ENCODE results near the gene MYL2. TPM values are rescaled to one million over a fixed set of nuclear protein-coding genes. Genes with fewer than 3 reads are reported as not detected.

The MYL2 gene
- total and polyA plus RNA-seq, 4 donors = 0.65 to 1.7 TPM; not detected in 2

DNA sequence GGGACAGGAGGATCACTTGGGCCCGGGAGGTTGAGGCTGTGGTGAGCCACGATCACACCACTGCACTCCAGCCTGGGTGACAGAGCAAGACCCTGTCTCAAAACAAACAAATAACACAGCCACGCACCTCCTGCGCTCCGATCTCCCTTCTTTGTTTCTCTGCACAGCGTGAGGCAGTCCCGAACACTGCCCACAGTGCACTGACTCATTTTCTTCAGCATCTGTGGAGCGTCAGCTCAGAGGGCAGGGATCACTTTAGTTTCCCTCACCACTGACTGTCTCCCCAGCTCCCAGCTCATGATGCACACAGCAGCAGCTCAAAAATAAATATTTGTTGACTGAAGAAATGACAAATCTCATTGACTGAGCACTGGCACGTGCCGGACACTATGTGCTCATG lies 883 bp upstream of the MYL2 start:
- DNase-seq = no peak
- ATAC-seq (ENCODE audit: insufficient read depth, low FRiP score) = no peak
- H3K27me3 ChIP-seq (ENCODE audit: control insufficient read depth in 3 of 3, insufficient read depth in 3 of 3, low read length in 2 of 3) = peaks cover 0 to 9% (median 0%) of the 10 kb centered on the region in 3 donors
- peak overlapping the region; percentile 11 for H3K4me3 ChIP-seq
- TF ChIP-seq, protein P1, sequence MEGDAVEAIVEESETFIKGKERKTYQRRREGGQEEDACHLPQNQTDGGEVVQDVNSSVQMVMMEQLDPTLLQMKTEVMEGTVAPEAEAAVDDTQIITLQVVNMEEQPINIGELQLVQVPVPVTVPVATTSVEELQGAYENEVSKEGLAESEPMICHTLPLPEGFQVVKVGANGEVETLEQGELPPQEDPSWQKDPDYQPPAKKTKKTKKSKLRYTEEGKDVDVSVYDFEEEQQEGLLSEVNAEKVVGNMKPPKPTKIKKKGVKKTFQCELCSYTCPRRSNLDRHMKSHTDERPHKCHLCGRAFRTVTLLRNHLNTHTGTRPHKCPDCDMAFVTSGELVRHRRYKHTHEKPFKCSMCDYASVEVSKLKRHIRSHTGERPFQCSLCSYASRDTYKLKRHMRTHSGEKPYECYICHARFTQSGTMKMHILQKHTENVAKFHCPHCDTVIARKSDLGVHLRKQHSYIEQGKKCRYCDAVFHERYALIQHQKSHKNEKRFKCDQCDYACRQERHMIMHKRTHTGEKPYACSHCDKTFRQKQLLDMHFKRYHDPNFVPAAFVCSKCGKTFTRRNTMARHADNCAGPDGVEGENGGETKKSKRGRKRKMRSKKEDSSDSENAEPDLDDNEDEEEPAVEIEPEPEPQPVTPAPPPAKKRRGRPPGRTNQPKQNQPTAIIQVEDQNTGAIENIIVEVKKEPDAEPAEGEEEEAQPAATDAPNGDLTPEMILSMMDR (IDR thresholded peaks at IDR 0.05; ENCODE audit: control extremely low read depth, extremely low read depth) = no peak
- no peaks in the 10 kb centered on the region for H3K4me1 ChIP-seq (ENCODE audit: control insufficient read depth in 5 of 5, insufficient read depth in 5 of 5, low read length in 5 of 5)
- 74 to 88% methylated on average over 10 of the region's 10 CpGs for WGBS, 2 donors
- H3K27ac ChIP-seq (ENCODE audit: low read depth in 1 of 2, low read length in 1 of 2) = peak overlapping the region in 1 of 2 donors; percentile 91
- no peaks in the 10 kb centered on the region for H3K36me3 ChIP-seq (ENCODE audit: control insufficient read depth in 4 of 4, insufficient read depth in 4 of 4, low read length in 4 of 4)
- H3K9me3 ChIP-seq (ENCODE audit: control insufficient read depth in 4 of 4, insufficient read depth in 3 of 4, low read length in 3 of 4) = no peaks in the 10 kb centered on the region
- H3K9ac ChIP-seq (ENCODE audit: insufficient read depth in 1 of 2, low read length in 2 of 2) = no peak overlapping the region

DNA sequence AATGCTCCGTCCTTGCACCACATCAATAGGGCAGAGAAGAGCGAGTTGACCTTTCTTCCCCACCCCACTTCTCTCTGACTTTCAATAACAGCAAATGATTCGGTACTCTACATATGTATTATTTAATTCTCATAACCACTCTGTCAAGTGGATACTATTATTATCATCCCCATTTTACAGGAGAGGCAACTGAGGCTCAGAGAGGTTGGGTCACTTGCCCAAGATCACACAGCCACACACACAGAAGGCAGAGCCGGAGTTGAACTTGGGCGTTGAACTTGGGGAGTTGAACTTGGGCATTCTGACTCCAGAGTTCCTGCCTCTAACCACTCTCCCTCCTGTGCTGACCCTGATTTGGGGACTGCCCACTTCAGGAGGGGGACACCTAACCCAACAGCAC lies 659 bp downstream of the MYL2 start:
- Histone ChIP-seq H3K9me3 (ENCODE audit: control insufficient read depth in 4 of 4, insufficient read depth in 3 of 4, low read length in 3 of 4) (no peaks in the 10 kb centered on the region), H3K27ac (ENCODE audit: low read depth in 1 of 2, low read length in 1 of 2) (peak overlapping the region in 1 of 2 donors; percentile 91), H3K27me3 (ENCODE audit: control insufficient read depth in 3 of 3, insufficient read depth in 3 of 3, low read length in 2 of 3) (peaks cover 0 to 9% (median 0%) of the 10 kb centered on the region in 3 donors), H3K36me3 (ENCODE audit: control insufficient read depth in 4 of 4, insufficient read depth in 4 of 4, low read length in 4 of 4) (no peaks in the 10 kb centered on the region), H3K4me1 (ENCODE audit: control insufficient read depth in 5 of 5, insufficient read depth in 5 of 5, low read length in 5 of 5) (no peaks in the 10 kb centered on the region), H3K4me3 (no peak overlapping the region), H3K9ac (ENCODE audit: insufficient read depth in 1 of 2, low read length in 2 of 2) (no peak overlapping the region)
- no peak for DNase-seq
- WGBS, 2 donors = 87 to 90% methylated on average over 5 of the region's 5 CpGs
- TF ChIP-seq, protein P1 (IDR thresholded peaks at IDR 0.05; ENCODE audit: control extremely low read depth, extremely low read depth) = no peak
- ATAC-seq (ENCODE audit: insufficient read depth, low FRiP score) = no peak

DNA sequence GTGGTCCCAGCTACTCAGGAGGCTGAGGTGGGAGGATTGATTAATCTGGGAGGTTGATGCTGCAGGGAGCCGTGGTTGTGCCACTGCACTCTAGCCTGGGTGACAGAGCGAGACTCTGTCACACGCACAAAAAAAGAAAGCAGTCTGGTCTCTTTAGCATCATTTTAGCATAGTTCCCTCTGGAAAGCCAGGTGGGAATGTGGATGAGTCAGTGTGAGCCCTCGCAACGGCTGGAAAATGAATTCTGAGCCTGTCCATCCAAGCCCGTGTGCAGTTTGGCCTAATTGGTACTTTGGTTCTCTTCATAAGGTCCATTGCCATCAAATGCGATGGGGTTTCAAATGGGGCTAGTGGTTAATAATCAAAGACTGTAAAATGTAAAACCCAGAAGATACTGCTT lies 2.4 kb downstream of the MYL2 start:
- Histone ChIP-seq H3K27ac (ENCODE audit: low read depth in 1 of 2, low read length in 1 of 2) (peak overlapping the region in 1 of 2 donors; percentile 83), H3K9ac (ENCODE audit: insufficient read depth in 1 of 2, low read length in 2 of 2) (no peak overlapping the region), H3K4me3 (no peak overlapping the region), H3K36me3 (ENCODE audit: control insufficient read depth in 4 of 4, insufficient read depth in 4 of 4, low read length in 4 of 4) (peaks cover 0 to 3% (median 0%) of the 10 kb centered on the region in 4 donors), H3K9me3 (ENCODE audit: control insufficient read depth in 4 of 4, insufficient read depth in 3 of 4, low read length in 3 of 4) (no peaks in the 10 kb centered on the region), H3K4me1 (ENCODE audit: control insufficient read depth in 5 of 5, insufficient read depth in 5 of 5, low read length in 5 of 5) (no peaks in the 10 kb centered on the region), H3K27me3 (ENCODE audit: control insufficient read depth in 3 of 3, insufficient read depth in 3 of 3, low read length in 2 of 3) (peaks cover 0 to 9% (median 0%) of the 10 kb centered on the region in 3 donors)
- no peak for DNase-seq
- WGBS, 2 donors = 84 to 92% methylated on average over 7 of the region's 7 CpGs
- no peak for ATAC-seq (ENCODE audit: insufficient read depth, low FRiP score)
- TF ChIP-seq, protein P1 (IDR thresholded peaks at IDR 0.05; ENCODE audit: control extremely low read depth, extremely low read depth) = no peak

DNA sequence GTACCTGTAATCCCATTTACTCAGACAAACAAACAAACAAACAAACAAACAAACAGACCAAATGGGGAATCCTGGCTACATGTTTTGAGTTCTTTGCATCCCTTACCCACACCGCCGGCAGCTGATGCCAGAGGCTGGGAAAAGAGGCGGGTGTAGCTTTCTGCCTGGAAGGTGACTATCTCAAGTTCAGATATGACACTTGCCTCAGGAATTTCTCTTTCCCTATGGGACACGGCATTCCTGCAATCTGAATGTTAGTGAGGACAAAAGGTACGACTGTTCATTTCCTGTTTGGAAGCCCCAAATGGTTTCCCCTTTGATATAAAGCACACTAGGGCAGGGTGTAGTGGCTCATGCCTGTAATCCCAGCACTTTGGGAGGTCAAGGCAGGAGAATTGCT lies 2.9 kb downstream of the MYL2 start:
- DNase-seq (no peak), ATAC-seq (ENCODE audit: insufficient read depth, low FRiP score) (no peak)
- 59 to 60% methylated on average over 5 of the region's 5 CpGs for WGBS, 2 donors
- H3K9ac ChIP-seq (ENCODE audit: insufficient read depth in 1 of 2, low read length in 2 of 2) = no peak overlapping the region
- no peaks in the 10 kb centered on the region for H3K9me3 ChIP-seq (ENCODE audit: control insufficient read depth in 4 of 4, insufficient read depth in 3 of 4, low read length in 3 of 4)
- H3K4me1 ChIP-seq (ENCODE audit: control insufficient read depth in 5 of 5, insufficient read depth in 5 of 5, low read length in 5 of 5) = no peaks in the 10 kb centered on the region
- H3K4me3 ChIP-seq = no peak overlapping the region
- peak overlapping the region in 1 of 2 donors; percentile 83 for H3K27ac ChIP-seq (ENCODE audit: low read depth in 1 of 2, low read length in 1 of 2)
- peaks cover 0 to 3% (median 0%) of the 10 kb centered on the region in 4 donors for H3K36me3 ChIP-seq (ENCODE audit: control insufficient read depth in 4 of 4, insufficient read depth in 4 of 4, low read length in 4 of 4)
- peaks cover 0 to 9% (median 0%) of the 10 kb centered on the region in 3 donors for H3K27me3 ChIP-seq (ENCODE audit: control insufficient read depth in 3 of 3, insufficient read depth in 3 of 3, low read length in 2 of 3)
- TF ChIP-seq, protein P1 (IDR thresholded peaks at IDR 0.05; ENCODE audit: control extremely low read depth, extremely low read depth) = no peak

Measured in lung (tissue), 12 donors.